GM12875 (cell line): ENCODE data around the gene TCP1.
A peak's percentile ranks its signal among the peaks of the same experiment; 100 is the strongest.

ENCODE experiments used
- H3K4me3 ChIP-seq: one replicate; pipeline ENCODE4 v1.5.1; 2011; ENCODE audit warnings: low read depth, low read length, control low read depth
- CTCF ChIP-seq: IDR thresholded peaks from 2 replicates; pipeline ENCODE4 v1.5.1; 2011; ENCODE audit warnings: low read depth, mild to moderate bottlenecking, control low read depth, inconsistent platforms, low read length, moderate library complexity, borderline replicate concordance; ENCODE audit not compliant: insufficient read depth

TCP1 gene

GRCh38 chr6:159730332-159730676 is 59.1 kb downstream of the TCP1 start:
- no peak overlapping the region for H3K4me3 ChIP-seq

GRCh38 chr6:159729598-159730331 is 59.6 kb downstream of the TCP1 start:
- TF ChIP-seq CTCF, result no peak

More at GRCh38 chr6:159730332-159730676, 59.1 kb downstream of the TCP1 start:
- no peak for TF ChIP-seq CTCF

DNA sequence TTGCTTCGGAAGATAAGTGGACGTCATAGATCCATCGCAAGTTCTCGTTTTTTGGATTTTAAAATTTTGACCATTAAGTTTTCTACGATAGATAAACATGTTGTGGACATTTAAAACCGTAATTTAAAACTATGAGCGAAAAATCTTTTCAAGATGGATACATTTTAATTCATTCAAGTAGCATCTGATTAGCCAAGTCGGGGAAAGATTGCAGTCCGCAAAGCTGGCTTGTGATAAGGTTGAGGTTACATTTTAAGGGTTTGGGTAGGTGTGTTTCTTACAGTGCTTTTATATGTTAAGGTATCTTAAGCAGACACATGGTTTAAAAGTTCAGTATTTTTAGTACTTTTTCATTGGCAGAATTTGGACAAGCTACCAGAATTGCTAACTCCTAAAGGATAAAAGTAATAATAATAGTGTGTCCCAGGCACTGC is 60.9 kb downstream of the TCP1 start:
- no peak for TF ChIP-seq CTCF
- peak overlapping the region; percentile 38 for H3K4me3 ChIP-seq

More at GRCh38 chr6:159729598-159730331, 59.6 kb downstream of the TCP1 start:
- H3K4me3 ChIP-seq, result peak overlapping the region; percentile 12
